ENCODE data around the gene ANO9.

The ANO9 gene

GRCh38 chr11:462107-462890, 20.5 kb upstream of the ANO9 start:
- H3K27me3 ChIP-seq (replicated peaks; ENCODE audit: control insufficient read depth, insufficient read depth, low read length): no peaks in the 10 kb centered on the region
- no peak for TF ChIP-seq CTCF (IDR thresholded peaks at IDR 0.05; ENCODE audit: insufficient read depth, low read length, poor library complexity, severe bottlenecking)
- DNase-seq (ENCODE audit: extremely low read depth, insufficient read length): no peak
- peaks cover 5% of the 10 kb centered on the region for H3K36me3 ChIP-seq (ENCODE audit: control insufficient read depth, insufficient read depth, low read length)
- no peak overlapping the region for H3K4me3 ChIP-seq (replicated peaks; ENCODE audit: low read depth, low read length)

- Histone ChIP-seq H3K27me3 (replicated peaks; ENCODE audit: control insufficient read depth, insufficient read depth, low read length) (no peaks in the 10 kb centered on the region), H3K4me3 (replicated peaks; ENCODE audit: low read depth, low read length) (no peak overlapping the region), H3K36me3 (ENCODE audit: control insufficient read depth, insufficient read depth, low read length) (peaks cover 5% of the 10 kb centered on the region)
- no peak for TF ChIP-seq CTCF (IDR thresholded peaks at IDR 0.05; ENCODE audit: insufficient read depth, low read length, poor library complexity, severe bottlenecking)
- DNase-seq (ENCODE audit: extremely low read depth, insufficient read length): no peak
Measured at GRCh38 chr11:461626-462025, 19.8 kb upstream of the ANO9 start.

- peaks cover 5% of the 10 kb centered on the region for H3K36me3 ChIP-seq (ENCODE audit: control insufficient read depth, insufficient read depth, low read length)
- H3K27me3 ChIP-seq (replicated peaks; ENCODE audit: control insufficient read depth, insufficient read depth, low read length): no peaks in the 10 kb centered on the region
- no peak overlapping the region for H3K4me3 ChIP-seq (replicated peaks; ENCODE audit: low read depth, low read length)
- TF ChIP-seq CTCF (IDR thresholded peaks at IDR 0.05; ENCODE audit: insufficient read depth, low read length, poor library complexity, severe bottlenecking): no peak
- no peak for DNase-seq (ENCODE audit: extremely low read depth, insufficient read length)
Measured at GRCh38 chr11:460331-461199, 18.8 kb upstream of the ANO9 start.

GRCh38 chr11:459511-460220, 17.9 kb upstream of the ANO9 start:
- Histone ChIP-seq H3K36me3 (ENCODE audit: control insufficient read depth, insufficient read depth, low read length) (peaks cover 9% of the 10 kb centered on the region), H3K27me3 (replicated peaks; ENCODE audit: control insufficient read depth, insufficient read depth, low read length) (no peaks in the 10 kb centered on the region), H3K4me3 (replicated peaks; ENCODE audit: low read depth, low read length) (no peak overlapping the region)
- no peak for TF ChIP-seq CTCF (IDR thresholded peaks at IDR 0.05; ENCODE audit: insufficient read depth, low read length, poor library complexity, severe bottlenecking)
- DNase-seq (ENCODE audit: extremely low read depth, insufficient read length): no peak

GRCh38 chr11:457111-457760, 15.4 kb upstream of the ANO9 start:
- DNase-seq (ENCODE audit: extremely low read depth, insufficient read length): no peak
- Histone ChIP-seq H3K4me3 (replicated peaks; ENCODE audit: low read depth, low read length) (no peak overlapping the region), H3K27me3 (replicated peaks; ENCODE audit: control insufficient read depth, insufficient read depth, low read length) (no peaks in the 10 kb centered on the region), H3K36me3 (ENCODE audit: control insufficient read depth, insufficient read depth, low read length) (peaks cover 14% of the 10 kb centered on the region)
- TF ChIP-seq CTCF (IDR thresholded peaks at IDR 0.05; ENCODE audit: insufficient read depth, low read length, poor library complexity, severe bottlenecking): no peak

All from GM06990 (cell line).